HepG2 (cell line): Measurements from ENCODE around the gene COASY. TPM values are rescaled to one million over a fixed set of nuclear protein-coding genes. Genes with fewer than 3 reads are reported as not detected.

Experiments used
- ASH2L ChIP-seq: fragments of 300-600, 200-600 bp; sonication (generic); IDR thresholded peaks from 2 replicates; pipeline ENCODE4 v1.7.0; 2017; ENCODE audit warnings: low read depth, mild to moderate bottlenecking, moderate library complexity, mixed read lengths, low read length; ENCODE audit not compliant: insufficient read length
- CENPBD1 ChIP-seq: sonication (generic); formaldehyde crosslinking; IDR thresholded peaks from 2 replicates; pipeline ENCODE4 v1.8.0; 2022; ENCODE audit warnings: missing genetic modification reagents, low read depth, mild to moderate bottlenecking, borderline replicate concordance
- HDAC2 ChIP-seq: sonication (generic); formaldehyde crosslinking; IDR thresholded peaks from 2 replicates; pipeline ENCODE4 v1.4.0; 2020; ENCODE audit warnings: missing genetic modification reagents
- IKZF1 ChIP-seq: fragments of 450-650 bp; IDR thresholded peaks from 2 replicates; pipeline ENCODE4 v1.7.1; 2016
- ISX ChIP-seq: sonication (generic); formaldehyde crosslinking; conservative IDR thresholded peaks from 2 replicates; pipeline ENCODE4 v1.5.0; 2020; ENCODE audit warnings: missing genetic modification reagents
- KLF16 ChIP-seq, 2 experiments: sonication (generic) in 1 of 2; formaldehyde crosslinking in 1 of 2; IDR thresholded peaks; 2 replicates each; pipeline versions ENCODE4 v1.6.1 to v1.8.0; 2016 to 2023; ENCODE audit warnings: missing genetic modification reagents in 2 of 2, missing compliant biosample characterization in 1 of 2
- MXD3 ChIP-seq: IDR thresholded peaks from 2 replicates; pipeline ENCODE4 v1.6.1; 2016; ENCODE audit warnings: mild to moderate bottlenecking, missing biosample characterization, missing genetic modification reagents
- NFE2L1 ChIP-seq: sonication (generic); formaldehyde crosslinking; IDR thresholded peaks from 2 replicates; pipeline ENCODE4 v1.4.0; 2020; ENCODE audit warnings: missing genetic modification reagents, mild to moderate bottlenecking, borderline replicate concordance
- NR0B2 ChIP-seq: sonication (generic); formaldehyde crosslinking; IDR thresholded peaks from 2 replicates; pipeline ENCODE4 v1.4.0; 2020; ENCODE audit warnings: mild to moderate bottlenecking, missing genetic modification reagents
- SALL2 ChIP-seq: sonication (generic); formaldehyde crosslinking; IDR thresholded peaks from 2 replicates; pipeline ENCODE4 v1.8.1; 2023; ENCODE audit warnings: mild to moderate bottlenecking, missing genetic modification reagents, inconsistent platforms
- ZBTB40 ChIP-seq, 2 experiments: fragments of 450-650 bp in 1 of 2; sonication (generic) in 1 of 2; formaldehyde crosslinking in 1 of 2; IDR thresholded peaks; 2 replicates each; pipeline versions ENCODE4 v1.6.1 to v1.8.0; 2016 to 2022; ENCODE audit warnings: antibody characterized with exemption in 1 of 2, mild to moderate bottlenecking in 1 of 2, missing genetic modification reagents in 1 of 2
- ZNF256 ChIP-seq: sonication (generic); formaldehyde crosslinking; conservative IDR thresholded peaks from 2 replicates; pipeline ENCODE4 v1.4.0; 2020; ENCODE audit warnings: missing genetic modification reagents
- ZNF276 ChIP-seq: sonication (generic); formaldehyde crosslinking; IDR thresholded peaks from 2 replicates; pipeline ENCODE4 v1.4.0; 2020; ENCODE audit warnings: mild to moderate bottlenecking, low read depth, missing genetic modification reagents
- ZNF576 ChIP-seq: sonication (generic); formaldehyde crosslinking; IDR thresholded peaks from 2 replicates; pipeline ENCODE4 v1.4.0; 2020; ENCODE audit warnings: mild to moderate bottlenecking, missing genetic modification reagents
- polyA plus RNA-seq, 8 experiments: library from polyadenylated mRNA; depleted of rRNA in 3 of 8; stranded (reverse) in 7 of 8; unstranded in 1 of 8; fragments of >200 nt; fragmentation: Illumina TruSeq in 4 of 8; extraction: Trizol in 4 of 8; gene quantifications; 2 replicates each; pipeline versions ENCODE4 v1.2.1 to v1.2.3, GENCODE V29; 2011 to 2016; ENCODE audit warnings: low read depth in 4 of 8, missing spikeins in 1 of 8, mixed read lengths in 1 of 8; ENCODE audit not compliant: insufficient read depth in 1 of 8
- total RNA-seq, 5 experiments: library from RNA; depleted of rRNA; stranded (reverse); fragments of >200 nt; fragmentation: Illumina TruSeq; extraction: Trizol; gene quantifications; 2 replicates each; pipeline ENCODE4 v1.2.3, GENCODE V29; 2016; ENCODE audit warnings: low read depth in 1 of 5

COASY gene
- total and polyA plus RNA-seq, 2 of the 13 experiments (the other 11 are each of a cell fraction or from before 2014, with no cell fraction given) = 90.7 to 125 TPM

GRCh38 chr17:42554250-42555121 lies 7.5 kb upstream of the COASY start (continued):
- peak; percentile 94 for TF ChIP-seq NR0B2 (CRISPR knock-in tag)
- TF ChIP-seq ASH2L = peak; percentile 77
- TF ChIP-seq ZBTB40 (IDR thresholded peaks at IDR 0.05) = no peak
- TF ChIP-seq ZBTB40 (CRISPR knock-in tag; IDR thresholded peaks at IDR 0.05) = peak; percentile 56; the same call in 1 of the 2 replicates
- TF ChIP-seq IKZF1 = no peak
- TF ChIP-seq HDAC2 (CRISPR knock-in tag) = peak; percentile 89
- peak; percentile 66; the same call in 1 of the 2 replicates for TF ChIP-seq NFE2L1 (CRISPR knock-in tag)
- TF ChIP-seq ZNF256 (CRISPR knock-in tag) = peak; percentile 69; the same call in 1 of the 2 replicates
- TF ChIP-seq MXD3 (CRISPR knock-in tag) = peak; percentile 96
- no peak; the same call in 1 of the 2 replicates for TF ChIP-seq ZNF276 (CRISPR knock-in tag)
- peak; percentile 94 for TF ChIP-seq SALL2
- no peak for TF ChIP-seq CENPBD1 (CRISPR knock-in tag)
- no peak for TF ChIP-seq ISX (CRISPR knock-in tag)
- peak in 1 of 2 experiments; percentile 87; a peak in 1 of 4 replicates for TF ChIP-seq KLF16 (CRISPR knock-in tag; IDR thresholded peaks at IDR 0.05)
- peak; percentile 95; the same call in 1 of the 2 replicates for TF ChIP-seq ZNF576 (CRISPR knock-in tag)
